Inflammatory macrophage (primary cell): ENCODE results near the gene PSMD8.
"Not testable (repeated sequence)": the region's sequence is repeated elsewhere in the genome, so short reads cannot be mapped to it uniquely, and the experiment has no call there.

Experiments
- DNase-seq, 2 donors: peaks; one replicate each; pipeline ENCODE4 v3.0.0-alpha.2; 2020 to 2022

Gene PSMD8

GRCh38 chr19:38362076-38362945 lies 12.1 kb upstream of the PSMD8 start:
- DNase-seq = peak; percentile 85 to 86

- DNase-seq = not testable (repeated sequence)
These were observed 11.3 kb upstream of the PSMD8 start for GRCh38 chr19:38362946-38363688.

- DNase-seq = no peak
These were observed 7.3 kb upstream of the PSMD8 start for GRCh38 chr19:38367041-38367440.

- no peak for DNase-seq
These were observed 4.8 kb upstream of the PSMD8 start for GRCh38 chr19:38369584-38369983.

- DNase-seq = no peak
These were observed 4.1 kb upstream of the PSMD8 start for GRCh38 chr19:38370299-38370698.

- no peak for DNase-seq
These were observed 3.3 kb upstream of the PSMD8 start for GRCh38 chr19:38371081-38371480.

- DNase-seq = no peak
These were observed 452 bp upstream of the PSMD8 start for GRCh38 chr19:38373907-38374331.

GRCh38 chr19:38375098-38375493 lies 725 bp downstream of the PSMD8 start:
- no peak for DNase-seq

GRCh38 chr19:38375748-38376147 lies 1.4 kb downstream of the PSMD8 start:
- DNase-seq = no peak

GRCh38 chr19:38376576-38376975 lies 2.2 kb downstream of the PSMD8 start:
- no peak for DNase-seq

- no peak for DNase-seq
These were observed 2.7 kb downstream of the PSMD8 start for GRCh38 chr19:38377052-38377451.

- no peak for DNase-seq
These were observed 4.5 kb downstream of the PSMD8 start for GRCh38 chr19:38378866-38379265.

GRCh38 chr19:38381138-38381537 lies 6.8 kb downstream of the PSMD8 start:
- DNase-seq = no peak

- DNase-seq = no peak
These were observed 8.8 kb downstream of the PSMD8 start for GRCh38 chr19:38383184-38383583.

- no peak for DNase-seq
These were observed 9.4 kb downstream of the PSMD8 start for GRCh38 chr19:38383743-38384142.

GRCh38 chr19:38384209-38385027 lies 10.0 kb downstream of the PSMD8 start:
- DNase-seq = no peak

GRCh38 chr19:38385057-38385803 lies 10.9 kb downstream of the PSMD8 start:
- no peak for DNase-seq

- peak in 1 of 2 donors; percentile 14 for DNase-seq
These were observed 11.5 kb downstream of the PSMD8 start for GRCh38 chr19:38385804-38386257.

- DNase-seq = no peak
These were observed 12.1 kb downstream of the PSMD8 start for GRCh38 chr19:38386300-38386970.

GRCh38 chr19:38386971-38387549 lies 12.7 kb downstream of the PSMD8 start:
- DNase-seq = peak; percentile 60 to 77
